Effector CD8-positive, alpha-beta T cell (primary cell): ENCODE results near the gene VWA5B1.
"Not testable (repeated sequence)": the region's sequence is repeated elsewhere in the genome, so short reads cannot be mapped to it uniquely, and the experiment has no call there.

Experiments used
- DNase-seq: peaks from one replicate; lab custom pipeline; 2025; lab: John Stamatoyannopoulos, UW
- total RNA-seq, 4 experiments: gene quantifications; one replicate each; lab custom pipeline; 2026; lab: John Stamatoyannopoulos, UW

Gene VWA5B1, protein sequence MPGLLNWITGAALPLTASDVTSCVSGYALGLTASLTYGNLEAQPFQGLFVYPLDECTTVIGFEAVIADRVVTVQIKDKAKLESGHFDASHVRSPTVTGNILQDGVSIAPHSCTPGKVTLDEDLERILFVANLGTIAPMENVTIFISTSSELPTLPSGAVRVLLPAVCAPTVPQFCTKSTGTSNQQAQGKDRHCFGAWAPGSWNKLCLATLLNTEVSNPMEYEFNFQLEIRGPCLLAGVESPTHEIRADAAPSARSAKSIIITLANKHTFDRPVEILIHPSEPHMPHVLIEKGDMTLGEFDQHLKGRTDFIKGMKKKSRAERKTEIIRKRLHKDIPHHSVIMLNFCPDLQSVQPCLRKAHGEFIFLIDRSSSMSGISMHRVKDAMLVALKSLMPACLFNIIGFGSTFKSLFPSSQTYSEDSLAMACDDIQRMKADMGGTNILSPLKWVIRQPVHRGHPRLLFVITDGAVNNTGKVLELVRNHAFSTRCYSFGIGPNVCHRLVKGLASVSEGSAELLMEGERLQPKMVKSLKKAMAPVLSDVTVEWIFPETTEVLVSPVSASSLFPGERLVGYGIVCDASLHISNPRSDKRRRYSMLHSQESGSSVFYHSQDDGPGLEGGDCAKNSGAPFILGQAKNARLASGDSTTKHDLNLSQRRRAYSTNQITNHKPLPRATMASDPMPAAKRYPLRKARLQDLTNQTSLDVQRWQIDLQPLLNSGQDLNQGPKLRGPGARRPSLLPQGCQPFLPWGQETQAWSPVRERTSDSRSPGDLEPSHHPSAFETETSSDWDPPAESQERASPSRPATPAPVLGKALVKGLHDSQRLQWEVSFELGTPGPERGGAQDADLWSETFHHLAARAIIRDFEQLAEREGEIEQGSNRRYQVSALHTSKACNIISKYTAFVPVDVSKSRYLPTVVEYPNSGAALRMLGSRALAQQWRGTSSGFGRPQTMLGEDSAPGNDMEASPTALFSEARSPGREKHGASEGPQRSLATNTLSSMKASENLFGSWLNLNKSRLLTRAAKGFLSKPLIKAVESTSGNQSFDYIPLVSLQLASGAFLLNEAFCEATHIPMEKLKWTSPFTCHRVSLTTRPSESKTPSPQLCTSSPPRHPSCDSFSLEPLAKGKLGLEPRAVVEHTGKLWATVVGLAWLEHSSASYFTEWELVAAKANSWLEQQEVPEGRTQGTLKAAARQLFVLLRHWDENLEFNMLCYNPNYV
- 0 to 0.24 (median 0) reads per million in 4 experiments for total RNA-seq

DNA sequence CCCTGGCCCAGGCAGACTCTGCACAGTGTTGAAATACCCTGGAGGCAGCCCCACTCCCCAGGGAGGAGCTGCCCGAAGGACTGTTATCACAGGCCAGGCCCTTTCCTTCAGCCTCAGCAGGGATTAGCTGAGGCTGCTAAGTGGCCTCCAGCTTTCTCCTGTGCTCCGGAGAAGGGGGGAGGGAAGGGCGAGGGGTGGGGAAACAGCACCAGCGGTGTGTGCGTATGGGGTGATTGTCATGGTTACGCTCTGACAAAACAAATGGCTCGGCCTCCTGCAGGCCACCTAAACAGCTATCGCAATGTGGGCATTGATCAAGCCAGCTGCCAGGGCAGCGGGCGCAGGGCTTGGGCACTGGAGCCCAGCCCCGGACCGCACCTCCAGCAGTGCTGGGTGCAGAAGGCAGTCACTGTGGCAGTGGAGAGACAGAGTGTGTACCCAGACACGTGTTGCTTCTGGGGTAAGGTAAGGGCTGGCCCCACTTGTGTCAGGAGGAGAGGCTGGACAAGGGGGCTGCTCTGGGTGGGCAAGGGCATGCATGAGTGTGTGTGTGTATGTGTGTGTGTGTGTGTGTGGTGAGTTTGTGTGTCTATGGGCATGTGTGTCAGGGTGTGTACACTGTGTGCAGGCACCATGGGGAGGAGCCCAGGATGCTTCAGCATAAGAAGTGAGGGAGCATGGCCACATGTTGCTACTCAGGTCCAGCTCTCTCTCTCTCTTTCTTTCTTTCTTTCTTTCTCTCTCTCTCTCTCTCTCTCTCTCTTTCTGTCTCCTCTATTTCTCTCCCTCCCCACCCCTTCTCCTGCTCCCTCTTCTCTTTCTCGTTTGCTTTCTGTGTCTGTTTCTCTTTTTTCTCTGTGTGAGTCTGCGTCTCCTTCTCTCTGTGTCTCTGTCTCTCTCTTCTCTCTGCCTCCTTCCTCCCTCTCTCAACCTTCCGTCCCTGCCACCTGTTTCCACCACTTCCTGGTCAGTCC is at the start of gene VWA5B1:
TSS of gene VWA5B1 (plus strand) at position 252 of the 974 bp plus-strand sequence. CDS start 19,727 bp downstream, outside the sequence.
- DNase-seq = no peak

DNA sequence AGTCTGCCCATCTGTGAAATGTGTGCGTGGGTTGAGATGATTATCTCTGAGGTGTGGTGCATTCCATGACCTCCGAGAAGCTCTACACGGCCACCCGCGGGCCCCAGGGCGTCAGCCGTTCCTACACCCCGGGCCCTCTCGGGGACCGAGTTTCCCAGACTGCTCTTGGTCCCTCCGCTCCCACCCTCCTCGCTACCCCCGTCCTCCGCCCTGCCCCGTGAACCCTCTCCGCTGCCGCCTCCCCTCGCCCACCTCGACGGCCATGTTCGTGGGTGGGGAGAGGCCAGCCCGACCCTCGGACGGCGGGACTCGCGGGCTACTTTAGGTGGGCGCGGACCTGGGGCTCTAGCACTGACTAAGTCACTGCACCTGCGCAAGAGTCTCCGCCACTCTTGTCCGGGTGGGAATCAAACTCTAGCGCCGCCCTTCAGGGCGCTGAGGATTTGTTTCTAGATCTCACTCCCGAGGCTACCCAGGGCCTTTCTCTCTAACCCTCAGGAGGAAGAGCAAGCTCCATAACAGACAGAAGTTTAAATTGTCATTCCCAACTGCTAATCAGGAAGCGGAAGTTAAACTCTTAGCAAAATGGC is 47.7 kb upstream of the VWA5B1 start:
- DNase-seq = no peak

DNA sequence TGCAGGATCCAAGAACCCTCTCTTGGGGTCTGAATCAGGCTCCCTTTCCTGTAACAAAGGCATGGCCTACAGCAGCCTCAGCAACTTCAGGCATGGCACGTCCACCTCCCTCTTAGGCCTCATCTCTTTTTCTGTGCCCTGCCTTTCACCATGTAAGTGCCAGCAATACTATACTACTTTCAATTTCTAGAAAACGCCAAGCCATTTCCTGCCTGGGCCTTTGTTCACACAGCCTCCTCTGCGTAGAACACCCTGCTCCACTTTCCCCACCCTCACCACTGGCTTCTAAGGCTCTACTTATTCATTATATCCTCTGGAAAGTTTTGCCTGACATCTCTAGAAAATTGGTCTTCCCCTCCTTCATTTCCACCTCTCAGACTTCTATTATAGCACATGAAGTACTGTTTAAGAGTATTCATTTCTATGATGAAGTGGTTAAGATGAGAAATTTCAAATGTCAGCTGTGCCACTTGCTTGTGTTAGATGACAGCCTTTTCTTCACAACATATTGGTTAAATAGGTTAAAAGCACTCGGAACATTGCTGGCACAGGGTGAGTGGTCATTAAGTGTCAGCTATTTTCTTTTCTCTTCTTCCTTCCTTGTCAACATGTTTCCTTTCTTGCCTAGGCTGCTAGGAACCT is 41.6 kb upstream of the VWA5B1 start:
- no peak for DNase-seq

DNA sequence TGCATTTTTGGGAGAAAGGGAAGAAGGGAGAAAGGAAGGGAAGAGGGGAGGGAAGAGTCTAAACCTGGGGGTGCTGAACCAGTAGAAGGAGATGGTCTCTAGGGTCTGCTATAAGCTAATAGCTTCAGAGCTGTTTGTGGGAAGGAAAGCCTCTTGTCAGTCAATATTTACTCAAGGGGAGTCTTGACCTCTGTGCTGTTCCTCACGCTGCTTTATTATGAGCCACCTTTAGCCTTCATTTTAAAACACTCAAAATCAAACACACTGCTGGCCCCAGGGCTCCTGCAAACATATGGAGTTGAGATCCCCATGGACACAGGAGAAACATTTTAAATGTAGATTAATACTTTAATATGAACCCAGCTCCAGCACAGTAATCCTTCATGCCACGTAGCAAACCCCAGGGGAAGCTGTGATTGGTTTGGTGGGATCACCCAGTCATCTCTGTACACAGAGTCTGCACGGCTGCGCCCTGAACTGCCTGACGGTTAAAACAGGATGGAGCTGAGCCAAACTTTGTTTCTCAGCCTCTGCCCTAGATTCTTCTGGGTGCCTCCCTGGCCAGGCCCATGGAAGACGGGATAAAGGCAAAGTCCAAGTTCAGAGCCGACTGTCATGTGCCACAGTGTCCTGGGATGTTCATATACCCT is 40.2 kb upstream of the VWA5B1 start:
- no peak for DNase-seq

DNA sequence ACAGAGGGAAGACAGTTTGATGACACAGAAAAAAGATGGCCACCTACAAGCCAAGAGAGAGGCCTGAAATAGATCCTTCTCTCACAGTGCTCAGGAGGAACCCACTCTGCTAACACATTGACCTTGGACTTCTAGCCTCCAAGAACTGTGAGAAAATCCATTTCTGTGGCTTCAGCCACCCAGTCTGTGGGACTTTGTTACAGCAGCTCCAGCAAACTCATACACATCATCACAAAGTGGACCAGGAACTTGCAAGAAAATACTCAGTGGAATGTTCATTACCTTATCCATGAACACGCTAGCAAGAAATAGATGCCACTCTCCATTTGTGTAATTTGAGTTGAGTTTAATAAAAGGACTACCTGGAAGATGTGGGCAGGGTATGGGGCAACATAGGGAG is 38.1 kb upstream of the VWA5B1 start:
- no peak for DNase-seq

DNA sequence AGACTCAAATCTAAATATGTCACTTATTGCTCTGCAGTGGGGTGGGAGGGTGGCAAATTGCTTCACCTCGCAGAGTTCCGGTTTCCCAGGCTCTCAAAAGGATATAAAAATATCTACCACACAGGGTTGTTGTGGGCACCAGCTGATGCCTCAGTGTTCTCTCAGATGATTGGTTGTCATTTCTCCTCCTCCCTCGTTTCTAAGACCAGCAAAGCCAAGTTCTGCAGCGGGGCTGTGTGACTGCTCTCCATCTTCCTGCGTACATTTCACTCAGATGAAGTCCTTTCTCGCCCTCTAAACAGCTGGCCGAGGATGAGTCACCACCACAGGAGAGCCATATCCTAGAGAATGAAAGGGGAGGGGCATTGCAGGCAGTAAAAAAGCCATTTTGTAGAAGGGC is 35.0 kb upstream of the VWA5B1 start:
- DNase-seq = no peak

DNA sequence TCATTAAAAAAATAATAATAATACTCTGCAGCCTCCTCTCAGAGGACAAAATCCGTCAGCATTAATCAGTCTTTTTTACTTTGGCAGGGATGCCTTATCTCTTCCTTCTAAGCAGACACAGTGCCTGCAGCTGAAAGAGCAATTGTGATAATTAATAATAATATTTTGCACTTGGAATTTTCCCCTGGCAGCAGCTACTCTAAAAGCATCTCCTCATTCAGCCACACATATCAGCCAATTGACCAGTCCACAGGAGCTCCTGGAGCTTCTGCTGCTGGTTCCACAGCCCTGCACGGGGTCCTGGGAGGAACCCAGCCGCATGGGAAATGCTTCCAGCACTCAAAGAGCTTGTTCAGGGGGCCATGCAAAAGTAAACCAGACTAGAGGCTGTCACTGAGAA is 31.0 kb upstream of the VWA5B1 start:
- no peak for DNase-seq

DNA sequence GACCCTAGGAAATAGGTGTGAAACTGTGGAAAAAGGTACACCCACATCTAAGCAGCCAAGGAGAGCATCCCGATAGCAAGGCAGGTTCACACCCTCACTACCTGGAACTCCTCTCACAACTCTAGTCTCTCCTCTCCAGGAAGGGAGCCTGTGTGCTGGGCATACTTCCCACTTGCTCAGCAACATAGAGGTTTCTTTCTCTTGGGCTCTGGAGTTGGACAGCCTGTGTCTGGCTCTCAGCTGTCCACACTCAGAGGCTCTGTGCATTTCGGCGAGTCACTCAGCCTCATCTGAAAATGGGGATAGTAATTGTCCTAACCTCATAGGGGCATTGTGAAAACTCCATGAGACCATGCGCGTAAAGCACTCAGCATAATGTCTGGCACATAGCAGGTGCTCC is 29.6 kb upstream of the VWA5B1 start:
- DNase-seq = no peak

DNA sequence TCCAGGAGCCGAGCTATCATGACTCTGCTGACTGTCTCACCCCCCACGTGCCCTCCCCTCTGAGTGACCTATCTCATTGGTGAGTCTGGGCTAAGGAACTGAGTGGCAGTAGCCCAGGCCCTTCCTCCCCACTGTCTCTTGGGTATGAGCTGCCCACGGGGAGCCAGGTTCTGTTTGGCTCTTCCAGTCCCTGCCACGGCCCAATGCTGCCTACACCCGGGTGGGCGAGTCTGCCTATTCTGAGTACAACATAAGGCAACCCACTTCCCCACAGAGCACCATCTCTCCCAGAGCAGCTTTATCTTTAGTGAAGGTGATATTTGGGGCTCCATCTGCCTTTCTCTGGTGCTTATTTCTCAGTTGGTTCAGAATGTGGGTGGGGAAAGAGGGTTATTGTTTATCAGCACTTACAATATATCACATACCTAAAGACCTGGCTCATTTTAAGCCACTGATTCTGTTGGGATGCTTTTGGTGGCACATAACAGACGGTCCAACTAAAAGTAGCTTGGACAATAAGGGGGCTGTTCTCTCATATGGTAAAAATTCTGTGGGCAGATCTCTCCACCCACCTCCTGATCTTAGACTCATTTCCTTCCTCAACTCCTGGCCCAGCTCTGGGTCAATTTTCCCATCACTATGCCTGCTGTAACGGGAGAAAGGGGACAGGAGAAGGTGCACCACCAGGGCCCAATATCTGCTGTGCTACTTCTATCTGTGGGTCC is 27.7 kb upstream of the VWA5B1 start:
- DNase-seq = no peak

DNA sequence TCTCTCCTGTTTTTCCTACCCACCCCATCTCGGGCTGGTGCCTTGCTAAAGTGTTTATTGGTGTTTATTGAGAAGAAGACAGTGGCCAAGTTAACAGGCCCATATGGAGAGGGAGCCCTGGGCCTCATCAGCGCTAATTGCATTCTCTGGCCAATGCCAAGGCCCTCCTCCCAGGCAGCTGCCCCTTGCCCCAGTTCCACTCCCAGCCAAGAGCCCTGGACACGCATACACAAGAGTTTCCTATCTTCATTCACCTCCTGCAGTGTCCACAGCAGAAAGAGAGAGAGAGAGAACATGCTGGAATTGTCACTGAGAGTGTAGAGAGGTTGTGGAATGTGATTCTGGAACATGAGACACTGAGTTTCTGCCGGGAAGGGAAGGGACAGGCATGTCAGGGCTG is 25.4 kb upstream of the VWA5B1 start:
- no peak for DNase-seq

DNA sequence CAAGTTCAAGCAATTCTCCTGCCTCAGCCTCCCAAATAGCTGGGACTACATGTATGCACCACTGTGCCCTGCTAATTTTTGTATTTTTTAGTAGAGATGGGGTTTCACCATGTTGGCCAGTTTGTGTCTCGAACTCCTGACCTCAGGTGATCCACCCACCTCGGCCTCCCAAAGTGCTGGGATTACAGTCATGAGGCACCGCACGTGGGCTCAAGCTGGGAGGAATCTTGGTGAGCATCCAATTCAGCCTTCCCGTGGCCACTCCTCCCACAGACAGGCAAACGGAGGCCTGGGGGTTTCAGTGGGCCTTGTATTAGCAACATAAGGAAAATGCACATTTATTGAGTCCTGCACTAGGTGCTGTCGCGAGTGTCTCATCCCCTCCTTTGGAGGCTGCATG is 24.5 kb upstream of the VWA5B1 start:
- DNase-seq = no peak

DNA sequence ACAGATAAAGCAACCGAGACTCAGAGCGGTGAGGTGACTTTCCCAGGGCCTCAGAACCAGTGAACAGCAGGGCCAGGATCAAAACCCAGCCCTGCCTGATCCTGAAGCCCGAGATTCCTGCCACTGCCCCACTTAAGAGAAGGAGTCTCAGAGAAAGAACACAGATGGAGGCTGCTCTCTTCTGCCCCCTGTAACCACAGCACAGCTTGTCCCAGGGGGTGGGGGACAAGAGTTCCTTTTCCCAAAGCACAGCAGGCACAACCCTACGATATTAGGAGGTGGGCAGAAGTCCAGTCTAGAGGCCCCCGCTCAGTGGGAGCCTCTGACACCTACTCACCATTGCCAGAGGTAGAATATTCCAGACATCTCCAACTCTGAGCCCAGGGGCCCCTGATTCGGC is 24.0 kb upstream of the VWA5B1 start:
- DNase-seq = no peak

DNA sequence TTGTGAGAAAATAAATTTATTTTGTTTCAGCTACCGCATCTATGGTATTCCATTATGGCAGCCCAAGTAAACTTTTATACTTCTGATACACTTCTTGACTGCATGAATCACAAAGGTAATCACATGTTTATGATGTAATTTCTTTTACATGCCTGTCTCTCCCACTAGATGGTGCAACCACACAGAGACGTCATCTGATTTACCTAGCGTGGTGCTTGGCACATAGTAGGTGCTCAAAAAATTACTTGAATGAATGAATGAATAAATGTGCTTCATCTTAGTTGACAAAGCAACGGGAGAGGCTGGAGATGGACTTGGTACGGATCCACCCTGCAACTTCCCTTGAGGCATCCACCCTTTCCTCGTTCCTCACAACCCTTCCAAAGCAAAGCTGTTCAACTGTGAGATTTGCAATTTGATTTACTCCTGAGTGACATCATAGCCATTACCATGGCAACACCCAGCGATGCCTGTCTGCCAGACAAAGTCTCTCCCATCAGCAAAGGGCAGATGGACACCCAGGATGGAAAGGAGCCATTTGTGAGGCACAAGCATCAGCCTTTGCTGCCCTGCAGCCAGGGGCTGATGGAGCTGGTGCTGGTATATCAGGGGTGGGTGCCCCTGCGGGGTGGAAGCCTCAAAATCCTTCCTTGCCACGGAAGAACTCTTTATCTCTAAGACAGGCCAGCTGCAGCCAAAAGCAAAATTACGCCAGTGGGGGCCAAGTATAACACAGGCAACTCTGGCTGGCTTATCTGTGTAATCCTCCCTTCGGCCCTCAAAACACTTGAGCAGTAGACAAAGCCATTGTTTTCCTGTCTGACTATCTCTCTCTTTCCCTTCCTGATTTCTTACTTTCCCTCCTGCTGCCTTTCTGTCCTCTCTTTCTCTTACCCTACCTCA is 18.9 kb upstream of the VWA5B1 start:
- no peak for DNase-seq

DNA sequence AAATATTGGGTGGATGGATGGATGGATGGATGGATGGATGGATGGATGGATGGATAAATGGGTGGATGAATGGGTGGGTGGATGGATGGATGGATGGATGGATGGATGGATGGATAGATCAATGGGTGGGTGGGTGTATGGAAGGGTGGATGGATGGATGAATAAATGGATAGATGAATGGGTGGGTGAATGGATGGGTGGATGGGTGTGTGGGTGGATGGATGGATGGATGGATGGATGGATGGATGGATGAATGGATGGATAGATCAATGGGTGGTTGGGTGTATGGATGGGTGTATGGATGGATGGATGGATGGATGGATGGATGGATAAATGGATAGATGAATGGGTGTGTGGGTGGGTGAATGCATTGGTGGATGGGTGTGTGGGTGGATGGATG is 17.0 kb upstream of the VWA5B1 start:
- DNase-seq = not testable (repeated sequence)

DNA sequence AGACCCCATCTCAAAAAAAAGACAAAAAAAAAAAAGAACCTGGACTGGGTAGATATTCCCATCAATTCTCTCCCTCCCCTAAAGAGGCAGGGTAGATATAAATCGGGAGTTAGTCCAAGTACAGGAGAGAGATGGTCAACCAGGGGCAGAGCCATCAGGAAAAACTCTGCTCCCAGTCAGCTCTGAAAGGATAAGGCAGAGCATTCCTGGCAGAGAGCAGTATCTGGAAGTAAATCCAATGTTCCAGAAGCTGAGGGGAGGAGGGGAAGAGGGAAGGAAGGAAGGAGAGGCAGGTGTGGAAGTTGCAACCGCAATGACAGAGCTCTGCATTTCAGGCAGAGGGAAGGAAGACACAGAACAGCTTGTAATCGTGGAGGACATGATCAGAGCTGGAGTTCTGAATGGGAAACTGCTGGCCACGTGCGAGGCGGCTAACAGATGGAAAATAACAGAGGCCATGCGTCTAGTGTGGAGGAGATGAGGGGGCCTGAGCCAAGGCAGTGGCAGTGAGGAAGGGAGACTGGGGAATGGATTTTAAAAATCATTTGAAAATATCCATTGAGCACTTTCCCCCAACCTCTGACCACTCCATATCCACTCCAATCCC is 15.3 kb upstream of the VWA5B1 start:
- no peak for DNase-seq

DNA sequence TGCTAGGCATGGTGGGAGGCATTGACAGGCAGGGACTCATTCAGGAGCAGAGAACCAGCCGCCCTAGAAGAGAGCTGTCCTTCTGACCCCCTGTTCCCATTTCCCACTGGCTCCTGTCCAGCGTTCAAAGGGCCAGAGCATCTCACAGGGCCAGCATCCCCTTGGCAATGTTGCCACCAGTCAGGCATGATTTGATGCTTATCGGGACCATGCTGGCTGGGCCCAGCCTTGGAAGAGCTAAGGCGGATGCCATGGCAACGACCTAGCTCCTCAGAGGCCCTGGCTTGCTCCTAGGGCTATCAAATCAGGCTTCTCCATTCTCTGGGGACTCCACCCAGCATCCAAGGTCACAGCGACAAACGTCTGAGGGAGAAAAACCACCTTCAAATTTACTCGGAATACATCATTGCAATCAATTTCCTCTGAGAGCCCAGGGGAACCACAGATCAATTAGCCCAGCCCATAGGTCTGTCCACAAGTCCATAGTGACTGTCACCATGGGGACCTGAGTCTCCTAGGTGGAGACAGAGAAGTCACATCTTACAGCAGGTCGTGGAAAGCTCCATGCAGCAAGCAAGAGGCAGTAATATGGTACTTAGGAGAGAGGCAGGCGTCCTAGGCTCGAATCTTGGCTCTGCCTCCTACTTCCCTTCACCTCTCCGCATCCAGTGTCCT is 14.1 kb upstream of the VWA5B1 start:
- DNase-seq = no peak

DNA sequence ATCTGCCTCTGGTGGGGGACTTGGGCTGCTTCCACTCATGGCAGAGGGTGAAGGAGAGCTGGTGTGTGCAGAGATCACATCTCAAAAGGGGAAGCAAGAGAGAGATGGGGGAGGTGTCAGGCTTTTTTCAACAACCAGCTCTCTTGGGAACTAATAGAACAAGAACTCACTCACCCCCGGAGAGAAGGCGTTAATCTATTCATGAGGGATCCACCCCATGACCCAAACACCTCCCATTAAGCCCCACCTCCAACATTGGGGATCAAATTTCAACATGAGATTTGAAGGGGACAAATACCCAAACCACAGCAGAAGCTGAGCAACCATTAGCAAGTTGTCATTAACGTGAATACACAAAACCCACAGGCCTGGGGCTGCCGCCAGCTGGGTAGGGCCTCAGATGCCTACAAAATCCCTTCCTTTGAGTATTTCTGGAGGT is 12.0 kb upstream of the VWA5B1 start:
- no peak for DNase-seq
